RKO (cell line): ENCODE measurements around the gene TMEM204.

Source experiments
- DNase-seq: peaks from one replicate; pipeline ENCODE4 v3.0.0-alpha.2; 2016; ENCODE audit warnings: low spot score

TMEM204 gene

DNA sequence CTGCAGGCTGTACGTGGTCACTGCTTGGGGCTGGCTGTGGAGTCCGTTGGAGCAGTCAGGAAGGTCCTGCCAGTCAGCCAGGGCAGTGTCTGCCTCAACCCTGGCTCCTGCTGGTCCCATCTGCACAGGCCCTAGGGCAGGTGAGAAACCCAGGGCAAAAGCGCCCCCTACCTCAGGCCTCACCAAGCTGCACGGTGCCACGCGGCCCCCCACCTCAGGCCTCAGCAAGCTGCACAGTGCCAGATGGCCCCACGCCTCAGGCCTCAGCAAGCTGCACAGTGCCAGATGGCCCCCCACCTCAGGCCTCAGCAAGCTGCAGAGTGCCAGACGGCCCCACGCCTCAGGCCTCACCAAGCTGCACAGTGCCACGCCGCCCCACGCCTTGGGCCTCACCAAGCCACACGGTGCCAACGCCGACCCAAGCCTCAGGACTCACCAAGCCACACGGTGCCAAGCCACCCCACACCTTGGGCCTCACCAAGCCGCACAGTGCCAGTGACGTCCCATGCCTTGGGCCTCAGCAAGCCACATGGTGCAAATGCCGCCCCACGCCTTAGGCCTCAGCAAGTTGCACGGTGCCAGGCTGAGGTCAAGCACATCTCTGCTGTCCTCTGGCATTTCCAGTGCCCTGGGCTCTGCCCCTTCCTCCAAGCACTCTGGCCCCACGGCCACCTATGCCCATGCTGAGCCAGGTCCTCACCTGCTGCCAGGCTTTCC is 5.5 kb downstream of the TMEM204 start:
- DNase-seq = no peak

DNA sequence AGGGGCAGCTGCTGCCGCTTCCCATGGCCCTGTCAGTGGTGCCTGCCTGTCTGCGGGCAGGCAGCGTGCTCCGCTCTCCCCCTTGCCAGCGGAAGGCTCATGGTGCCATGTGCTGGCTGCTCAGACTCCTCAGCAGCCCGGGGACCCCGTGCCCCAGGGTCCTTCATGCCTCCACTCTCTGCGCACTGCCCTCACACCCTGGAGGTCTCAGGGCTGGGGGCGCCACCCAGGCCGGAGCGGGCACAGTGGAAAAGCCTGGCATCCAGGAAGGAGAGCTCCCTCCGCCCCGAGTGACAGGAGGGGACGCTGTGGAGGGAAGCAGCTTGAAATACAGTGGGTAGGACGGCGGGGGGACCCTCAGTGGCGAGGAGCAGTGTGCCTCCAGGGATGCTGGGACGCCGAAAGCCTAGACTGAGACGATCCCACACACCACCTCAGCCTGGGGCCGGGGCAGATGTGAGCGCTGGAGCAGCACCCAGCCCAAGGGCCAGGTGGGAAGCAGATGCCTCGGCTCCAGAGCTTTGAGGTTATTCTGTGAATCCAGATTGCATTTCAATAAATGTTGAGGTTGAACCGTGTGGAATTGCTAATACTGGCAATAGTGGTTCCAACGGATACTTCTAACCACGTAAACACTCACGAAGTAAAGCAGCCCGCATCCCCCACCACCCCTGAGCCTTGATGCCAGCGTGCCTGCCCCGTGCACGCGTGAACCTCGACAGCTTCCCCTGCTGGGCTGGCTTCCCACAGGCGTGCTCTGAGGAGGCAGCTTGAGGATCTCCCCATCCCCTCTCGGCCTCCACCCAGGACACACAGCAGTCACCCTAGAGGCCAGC is 6.5 kb downstream of the TMEM204 start:
- DNase-seq = no peak

DNA sequence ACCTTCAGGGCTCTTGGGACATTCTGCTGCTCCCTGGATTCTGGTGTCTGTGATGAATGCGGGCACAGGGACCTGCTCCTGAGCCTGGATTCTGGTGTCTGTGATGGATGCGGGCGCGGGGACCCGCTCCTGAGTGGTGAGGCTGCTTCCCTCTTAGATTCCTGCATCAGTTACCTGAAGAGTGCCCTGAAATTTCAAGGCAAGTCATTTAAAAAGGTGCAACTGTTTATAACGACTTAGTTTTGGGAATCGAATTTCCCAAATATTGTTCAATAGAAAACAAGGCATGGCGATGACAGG is 7.0 kb downstream of the TMEM204 start:
- DNase-seq = no peak

DNA sequence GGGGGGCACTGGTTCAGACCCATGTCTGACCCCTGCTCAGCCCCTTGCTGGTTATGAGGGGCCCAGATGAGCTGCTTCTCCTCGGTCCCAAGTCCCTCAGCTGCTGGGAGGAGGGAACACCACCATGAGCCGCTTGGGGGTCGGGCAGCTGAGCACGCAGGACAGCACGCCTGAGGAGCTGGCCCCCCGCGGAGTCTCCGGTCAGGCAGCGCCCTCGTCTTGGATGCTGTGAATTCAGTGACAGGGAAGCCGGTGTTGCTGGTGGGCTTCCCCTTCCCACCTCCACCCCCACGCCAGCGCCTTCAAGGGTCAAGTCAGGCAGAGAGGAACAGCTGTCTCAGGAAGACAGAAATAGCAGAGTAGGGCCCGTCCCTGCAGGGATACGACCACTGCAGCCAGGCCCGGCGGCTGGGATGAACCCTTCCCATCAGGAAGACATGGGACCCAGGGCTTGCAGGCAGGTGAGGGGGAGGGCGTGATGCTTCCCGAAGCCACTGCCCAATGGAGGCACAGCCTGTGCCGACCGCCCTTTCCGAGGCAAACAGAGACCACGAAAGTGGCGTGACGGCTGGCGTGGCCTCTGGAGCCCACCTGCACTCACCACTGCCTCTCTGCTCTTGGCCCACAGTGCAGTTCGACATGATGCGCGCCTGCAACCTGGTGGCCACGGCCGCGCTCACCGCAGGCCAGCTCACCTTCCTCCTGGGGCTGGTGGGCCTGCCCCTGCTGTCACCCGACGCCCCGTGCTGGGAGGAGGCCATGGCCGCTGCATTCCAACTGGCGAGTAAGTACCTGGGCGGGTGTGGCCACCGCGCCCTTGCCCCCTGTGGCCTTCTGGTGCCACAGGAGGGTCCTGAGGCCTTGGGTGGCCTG is 8.1 kb downstream of the TMEM204 start:
- no peak for DNase-seq

DNA sequence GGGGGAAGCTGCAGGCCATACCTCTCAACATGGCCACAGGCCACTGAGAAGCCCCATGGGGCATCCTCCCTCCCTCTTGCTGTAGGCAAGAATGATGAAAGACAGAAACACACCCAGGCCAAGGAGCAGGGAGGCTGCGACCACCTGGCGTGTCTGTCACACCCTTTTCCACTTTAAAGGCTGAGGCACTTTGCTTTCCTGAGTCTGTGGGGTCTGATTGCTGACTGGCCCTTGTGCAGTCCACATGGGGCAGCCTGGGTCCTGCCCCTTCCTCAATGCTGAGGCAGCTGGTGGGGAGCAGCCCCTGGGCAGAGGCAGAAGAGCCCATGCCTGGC is 8.7 kb downstream of the TMEM204 start:
- no peak for DNase-seq

DNA sequence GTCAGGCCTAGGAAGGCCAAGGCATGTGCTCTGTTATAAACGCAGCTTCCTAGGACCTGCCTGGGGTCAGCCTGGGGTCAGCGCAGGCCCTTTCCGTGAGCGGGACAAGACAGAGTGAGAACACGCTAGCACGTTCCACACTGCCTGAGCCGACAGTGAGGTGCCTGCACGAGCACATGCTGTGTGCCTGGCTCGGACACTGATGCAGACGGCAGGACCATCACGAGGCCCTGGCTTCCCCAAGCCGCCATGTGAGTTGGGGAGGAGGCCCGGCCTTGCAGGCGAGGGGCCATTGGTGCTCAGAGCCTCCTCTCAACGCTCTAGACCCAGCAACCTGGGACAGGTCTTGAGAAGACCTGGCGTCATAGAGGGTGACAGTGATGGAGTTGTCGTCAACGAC is 9.1 kb downstream of the TMEM204 start:
- no peak for DNase-seq

DNA sequence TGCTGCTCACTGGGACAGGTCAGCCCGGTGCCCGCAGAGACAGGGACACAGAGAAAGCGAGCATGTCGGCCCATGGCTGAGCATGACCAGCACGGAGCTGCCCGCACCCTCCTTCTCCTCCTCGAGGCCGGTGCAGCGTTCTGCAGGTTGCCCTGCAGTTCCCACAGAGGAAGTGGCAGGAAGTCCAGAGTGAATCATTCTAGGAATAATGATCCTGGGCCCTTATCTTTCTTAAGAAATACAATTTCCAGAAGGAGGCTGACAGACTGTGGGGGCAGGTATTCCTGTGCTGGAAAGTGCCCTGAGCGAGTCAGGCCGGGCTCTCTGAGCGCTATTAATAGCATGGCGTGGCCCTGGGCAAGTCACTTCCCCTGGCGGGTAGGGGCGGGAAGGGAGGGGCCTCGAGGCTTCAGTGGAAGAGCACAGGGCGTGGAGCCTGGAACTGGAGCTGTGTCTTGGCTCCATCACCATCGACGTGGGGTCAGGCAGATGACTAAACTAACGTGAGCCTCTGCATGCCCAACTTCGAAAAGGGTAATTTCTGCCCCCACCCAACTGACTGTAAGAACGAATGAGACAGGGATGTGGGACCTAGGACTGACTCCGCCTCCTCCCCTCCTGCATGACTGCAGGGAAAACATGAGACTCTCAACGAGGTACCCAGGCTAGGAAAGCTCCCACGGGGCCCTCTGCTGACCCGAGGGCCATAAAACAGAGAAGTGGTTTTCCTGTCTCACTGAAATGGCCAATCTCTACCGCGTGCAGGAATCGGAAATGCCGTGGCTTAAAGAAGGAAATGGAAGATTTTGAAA is 9.8 kb downstream of the TMEM204 start:
- peak; percentile 22 for DNase-seq

DNA sequence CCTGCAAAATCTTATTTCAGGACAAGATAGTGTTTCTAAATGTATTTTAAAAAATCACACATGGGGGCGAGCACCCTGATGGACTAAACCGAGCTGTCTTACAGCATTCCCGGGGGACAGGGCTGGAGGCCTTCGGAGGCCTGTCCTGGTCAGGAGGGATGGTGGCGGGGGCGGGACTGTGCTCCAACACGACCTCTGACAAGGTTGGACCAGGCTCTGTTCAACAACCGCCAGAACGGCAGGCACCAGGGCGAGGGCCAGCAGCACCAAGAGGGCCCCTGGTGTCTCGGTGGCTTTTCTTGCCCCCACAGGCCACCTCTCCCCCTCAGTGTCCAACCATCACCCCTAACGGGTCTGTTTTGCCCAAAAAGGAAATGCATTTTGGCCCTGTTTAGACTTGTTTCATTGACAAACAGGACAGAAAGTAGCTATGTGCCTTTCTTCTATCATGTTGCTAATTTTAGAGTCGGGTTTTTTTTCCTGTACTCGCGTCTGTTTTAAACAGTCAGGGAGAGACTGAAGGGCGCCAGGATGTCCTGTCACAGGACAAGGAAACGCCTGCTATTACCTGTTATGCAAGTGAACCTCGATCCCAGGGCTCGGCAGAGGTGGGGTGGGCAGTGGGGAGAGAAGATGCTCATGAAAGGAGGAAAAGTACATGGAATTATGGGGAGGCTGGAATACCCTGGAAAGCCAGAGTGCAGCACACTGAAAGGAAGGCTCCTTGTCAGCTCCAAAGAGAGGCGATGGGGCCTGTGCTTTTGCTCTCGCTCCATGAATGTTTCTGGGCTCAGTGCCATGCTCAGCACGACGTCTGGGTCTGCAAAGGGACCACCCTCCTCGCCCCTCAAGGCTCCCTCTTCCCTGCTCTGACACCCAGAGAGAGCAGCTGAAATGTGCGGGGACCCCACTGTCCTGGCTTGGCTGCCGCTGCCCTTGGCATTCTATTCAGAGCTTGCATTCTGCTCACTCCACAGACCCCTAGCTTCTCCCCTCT is 11.9 kb downstream of the TMEM204 start:
- no peak for DNase-seq

DNA sequence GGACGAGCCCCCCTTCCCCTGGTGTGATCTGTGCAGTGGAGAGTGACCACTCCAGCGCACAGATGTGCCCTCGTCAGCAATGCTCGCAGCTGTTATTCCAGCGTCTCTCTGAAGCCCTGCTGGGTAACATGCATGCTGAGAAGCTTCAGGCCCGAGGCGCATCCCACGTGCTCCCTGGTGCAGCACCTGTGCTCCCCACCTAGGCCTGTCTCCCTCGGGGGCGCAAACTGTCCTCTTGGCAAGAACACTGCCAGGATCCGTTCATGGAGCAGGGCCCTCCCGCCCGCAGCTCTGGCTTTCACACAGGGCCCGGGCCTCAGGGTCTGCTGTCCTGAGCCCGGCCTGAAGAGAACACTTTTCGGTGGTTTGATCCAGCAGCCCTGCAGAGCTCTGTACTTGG is 13.0 kb downstream of the TMEM204 start:
- DNase-seq = no peak

DNA sequence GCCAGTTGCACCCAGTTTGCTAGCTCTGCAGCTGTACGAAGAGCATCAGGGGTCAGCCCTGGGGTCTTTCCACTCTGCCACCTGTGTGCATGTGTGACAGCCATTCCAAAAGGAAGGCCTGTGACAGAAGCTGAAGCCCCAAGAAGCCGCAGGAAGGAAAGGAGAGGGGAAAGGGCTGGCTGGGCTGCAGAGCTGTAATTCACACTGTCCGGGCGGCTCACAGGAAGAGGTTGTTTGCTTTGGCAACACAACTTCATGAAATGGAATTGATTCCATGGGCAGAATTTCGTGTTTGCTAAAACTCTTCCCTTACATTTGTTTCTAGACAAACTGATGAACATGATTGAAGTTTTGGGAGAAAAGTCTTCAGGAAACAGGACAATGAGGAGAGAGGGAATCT is 14.8 kb downstream of the TMEM204 start:
- no peak for DNase-seq

DNA sequence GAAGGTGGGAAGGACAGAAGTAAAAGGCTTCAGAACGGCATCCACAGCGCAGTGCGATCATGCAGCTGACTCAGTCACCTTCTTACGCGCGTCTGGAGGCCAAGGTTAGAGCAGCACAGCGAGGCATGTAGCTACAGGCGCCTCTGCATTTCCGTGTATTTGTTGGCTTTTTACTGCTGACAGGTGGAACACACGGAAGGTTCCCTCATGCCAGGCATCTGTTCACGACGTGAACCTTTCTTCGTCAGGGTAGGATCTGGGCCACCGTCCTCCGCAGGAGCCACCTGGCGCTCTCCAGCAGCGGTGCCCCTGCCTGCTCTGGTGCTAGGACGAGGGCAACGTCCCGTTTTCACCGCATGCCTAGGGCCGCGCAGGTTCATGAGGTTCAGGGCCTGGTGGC is 15.3 kb downstream of the TMEM204 start:
- DNase-seq = no peak

DNA sequence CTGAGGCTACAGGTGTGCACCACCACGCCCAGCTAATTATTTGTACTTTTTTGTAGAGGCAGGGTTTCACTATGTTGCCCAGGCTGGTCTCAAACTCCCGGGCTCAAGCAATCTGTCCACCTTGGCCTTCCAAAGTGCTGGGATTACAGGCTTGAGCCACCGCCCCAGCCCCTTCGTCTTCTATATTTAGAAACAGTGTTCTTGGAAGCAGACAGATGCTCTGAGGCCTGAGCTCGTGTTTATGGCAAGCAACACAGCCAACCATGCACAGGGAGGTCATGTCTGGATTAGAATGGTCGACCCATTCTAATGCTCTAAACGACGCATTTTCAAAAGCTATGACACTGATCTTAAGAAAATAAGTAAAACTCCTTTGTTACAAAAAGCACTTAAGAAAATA is 16.6 kb downstream of the TMEM204 start:
- no peak for DNase-seq

DNA sequence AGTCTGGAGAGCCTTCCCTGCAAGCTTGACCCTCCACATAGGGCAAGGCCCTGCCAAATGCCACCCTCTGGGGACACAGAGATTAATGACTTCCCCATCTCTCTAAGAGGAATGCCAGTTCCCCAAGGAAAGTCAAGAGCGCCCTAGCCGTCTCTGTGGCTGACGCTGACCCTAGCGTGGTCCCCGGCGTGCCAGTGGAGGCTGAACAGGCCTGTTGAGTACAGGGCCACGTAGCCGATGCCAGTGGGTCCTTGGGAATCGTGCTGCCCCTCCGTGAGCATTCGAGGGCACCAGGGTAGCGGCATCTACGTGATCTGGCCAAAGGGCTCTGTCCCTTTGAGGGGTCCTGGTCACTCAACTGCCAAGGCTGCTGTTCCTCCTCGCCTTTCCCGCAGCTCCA is 17.2 kb downstream of the TMEM204 start:
- no peak for DNase-seq

DNA sequence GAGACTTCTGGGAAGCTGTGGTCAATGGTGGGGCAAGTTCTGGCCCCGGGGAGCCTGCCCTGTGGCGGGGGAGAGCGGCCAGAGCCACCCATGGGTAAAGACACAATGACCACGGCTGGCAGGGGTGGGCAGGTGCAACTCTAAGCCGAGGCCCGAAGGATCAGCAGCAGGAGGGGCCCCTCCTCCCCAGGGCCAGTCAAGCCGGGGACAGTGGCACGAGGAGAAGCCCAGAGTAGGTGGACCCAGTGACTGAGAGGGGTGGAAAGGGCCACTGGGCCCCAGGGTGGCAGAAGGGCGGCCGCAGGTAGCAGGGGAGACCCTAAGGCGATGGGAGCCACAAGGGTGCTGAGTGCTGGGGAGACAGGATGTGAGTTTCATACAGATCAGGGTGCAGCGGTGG is 17.7 kb downstream of the TMEM204 start:
- DNase-seq = no peak

DNA sequence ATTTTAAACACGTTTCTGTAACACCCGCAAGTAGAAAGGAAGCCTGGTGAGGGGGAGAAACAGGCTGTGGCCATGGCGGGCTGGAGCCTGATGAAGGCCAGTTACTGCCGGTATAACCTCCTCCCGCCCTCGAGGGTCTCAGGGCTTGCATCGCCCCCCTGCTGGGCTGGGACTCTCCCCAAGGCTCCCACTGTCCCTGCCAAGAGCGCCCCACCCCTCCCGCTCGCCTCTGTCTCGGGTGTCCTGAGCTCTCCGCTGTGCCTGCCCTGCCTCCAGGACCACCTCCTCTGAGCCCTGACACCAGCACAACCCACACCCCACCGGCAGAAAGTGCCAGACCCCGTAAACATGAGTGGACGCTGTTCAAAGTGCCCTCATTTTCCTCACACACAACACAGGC is 18.7 kb downstream of the TMEM204 start:
- no peak for DNase-seq

DNA sequence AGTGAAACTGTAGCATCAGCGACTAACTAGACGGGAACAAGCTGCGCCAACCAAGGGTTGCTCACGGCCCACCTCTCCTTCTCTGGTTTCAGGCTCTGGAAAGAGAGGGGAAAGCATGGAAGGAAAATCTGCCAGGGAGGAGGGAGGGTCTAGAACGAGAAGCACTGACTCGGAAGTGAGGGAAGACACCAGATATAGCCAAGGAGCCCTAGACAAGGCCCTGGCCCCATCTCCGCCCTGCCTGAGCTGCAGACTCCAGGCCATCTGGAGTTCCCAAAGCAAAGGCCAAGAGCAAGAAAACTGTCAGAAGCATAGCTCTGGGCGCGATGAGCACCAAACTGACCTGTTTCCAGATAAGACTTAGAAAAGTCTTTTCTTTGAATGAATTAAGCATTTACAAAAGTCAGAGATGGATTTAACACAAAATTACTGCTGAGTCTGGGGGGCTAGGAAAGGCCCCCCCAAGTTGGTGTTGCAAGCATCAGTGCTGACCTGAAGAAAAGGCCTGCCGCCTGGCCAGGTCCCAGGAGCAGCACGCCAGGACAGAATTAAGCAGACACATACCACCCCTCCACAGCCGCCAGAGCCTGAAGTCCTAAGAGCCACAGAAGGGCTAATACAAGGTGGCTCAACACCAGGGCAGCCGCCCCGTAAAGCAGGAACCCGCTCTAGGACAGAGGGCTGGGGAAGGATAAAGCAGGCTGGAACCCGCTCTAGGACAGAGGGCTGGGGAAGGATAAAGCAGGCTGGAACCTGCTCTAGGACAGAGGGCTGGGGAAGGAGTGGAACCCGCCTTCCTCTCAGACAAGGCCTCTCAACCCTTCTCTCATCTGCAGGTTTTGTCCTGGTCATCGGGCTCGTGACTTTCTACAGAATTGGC is 20.7 kb downstream of the TMEM204 start:
- DNase-seq = no peak

DNA sequence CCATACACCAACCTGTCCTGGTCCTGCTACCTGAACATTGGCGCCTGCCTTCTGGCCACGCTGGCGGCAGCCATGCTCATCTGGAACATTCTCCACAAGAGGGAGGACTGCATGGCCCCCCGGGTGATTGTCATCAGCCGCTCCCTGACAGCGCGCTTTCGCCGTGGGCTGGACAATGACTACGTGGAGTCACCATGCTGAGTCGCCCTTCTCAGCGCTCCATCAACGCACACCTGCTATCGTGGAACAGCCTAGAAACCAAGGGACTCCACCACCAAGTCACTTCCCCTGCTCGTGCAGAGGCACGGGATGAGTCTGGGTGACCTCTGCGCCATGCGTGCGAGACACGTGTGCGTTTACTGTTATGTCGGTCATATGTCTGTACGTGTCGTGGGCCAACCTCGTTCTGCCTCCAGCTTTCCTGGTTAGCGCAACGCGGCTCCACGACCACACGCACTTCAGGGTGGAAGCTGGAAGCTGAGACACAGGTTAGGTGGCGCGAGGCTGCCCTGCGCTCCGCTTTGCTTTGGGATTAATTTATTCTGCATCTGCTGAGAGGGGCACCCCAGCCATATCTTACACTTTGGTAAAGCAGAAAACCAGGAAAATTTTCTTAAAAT is 21.5 kb downstream of the TMEM204 start:
- no peak for DNase-seq

DNA sequence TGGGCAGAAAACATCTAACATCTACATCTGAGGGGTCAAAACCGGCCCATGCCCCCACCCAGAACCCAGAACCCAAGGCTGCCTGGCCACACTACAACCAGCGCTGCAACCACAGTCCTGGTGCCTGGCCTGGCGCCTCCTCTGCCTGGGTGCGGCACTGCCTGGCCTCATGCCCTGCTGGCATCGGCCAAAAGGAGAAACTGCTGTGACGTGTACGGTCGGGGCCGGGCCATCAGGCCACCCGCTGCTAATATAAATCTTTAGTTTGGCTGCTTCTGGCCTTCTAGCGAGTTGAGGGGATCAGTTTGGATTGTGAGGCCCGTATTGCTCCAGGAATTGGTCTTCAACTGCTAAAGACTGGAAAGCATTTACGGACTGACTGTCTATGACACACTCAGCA is 22.8 kb downstream of the TMEM204 start:
- no peak for DNase-seq

DNA sequence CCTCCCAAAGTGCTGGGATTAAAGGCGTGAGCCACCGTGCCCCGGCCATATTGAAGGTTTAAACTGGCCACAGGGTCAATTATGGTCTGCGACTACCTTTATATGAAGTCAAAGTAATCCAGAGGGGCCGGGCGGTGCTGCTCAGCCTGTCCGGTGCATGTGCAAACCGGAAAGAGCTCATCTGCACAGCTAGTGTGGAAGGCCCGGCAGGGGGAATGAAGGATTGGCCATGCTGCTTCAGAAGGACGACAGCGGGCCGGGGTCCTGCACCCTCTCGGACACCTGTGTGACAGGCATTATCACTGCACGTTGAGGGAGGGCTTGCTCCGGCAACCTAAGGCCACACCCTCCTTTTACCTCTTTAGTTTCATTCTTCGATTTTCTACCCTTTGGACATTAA is 23.6 kb downstream of the TMEM204 start:
- DNase-seq = no peak
